ENCODE measurements around the gene SUMO4. TPM values are rescaled to one million over a fixed set of nuclear protein-coding genes. Genes with fewer than 3 reads are reported as not detected.

SUMO4 gene
- total and polyA plus RNA-seq, 2 donors (not counting 1 experiment from before 2014, with no cell fraction given) = 2.1 TPM; not detected in 1

GRCh38 chr6:149439626-149440025 lies 39.6 kb downstream of the SUMO4 start:
- H3K79me2 ChIP-seq (ENCODE audit: control insufficient read depth, insufficient read depth, low read length) = no peaks in the 10 kb centered on the region
- H3K4me2 ChIP-seq (ENCODE audit: extremely low read depth, insufficient read depth, low read length) = no peak overlapping the region
- H3K4me1 ChIP-seq (ENCODE audit: control insufficient read depth, extremely low read depth, insufficient read depth, low read length) = no peaks in the 10 kb centered on the region
- H3K36me3 ChIP-seq (ENCODE audit: control insufficient read depth, insufficient read depth, low read length) = no peaks in the 10 kb centered on the region
- no peak for DNase-seq (ENCODE audit: low read depth in 2 of 2)
- H3K27me3 ChIP-seq (ENCODE audit: control insufficient read depth, insufficient read depth, low read length) = no peaks in the 10 kb centered on the region
- no peak overlapping the region for H3K4me3 ChIP-seq (replicated peaks in 1 of 4; ENCODE audit: control extremely low read depth in 1 of 4, insufficient read depth in 1 of 4, low read depth in 3 of 4, low read length in 4 of 4)
- no peak overlapping the region for H3K9ac ChIP-seq (ENCODE audit: insufficient read depth, low read length)
- peaks cover 2% of the 10 kb centered on the region for H4K20me1 ChIP-seq (ENCODE audit: control insufficient read depth, extremely low read depth, insufficient read depth, low read length)
- H3K9me3 ChIP-seq (ENCODE audit: control insufficient read depth, insufficient read depth, low read depth, low read length) = peaks cover 2% of the 10 kb centered on the region
- no peak overlapping the region for H2AFZ ChIP-seq (ENCODE audit: low read length)
- H3K27ac ChIP-seq (ENCODE audit: insufficient read depth, low read length) = no peak overlapping the region
- TF ChIP-seq EZH2 (IDR thresholded peaks at IDR 0.05; ENCODE audit: low read length, missing control alignments) = no peak

- Histone ChIP-seq H3K4me1 (ENCODE audit: control insufficient read depth, extremely low read depth, insufficient read depth, low read length) (no peaks in the 10 kb centered on the region), H3K27me3 (ENCODE audit: control insufficient read depth, insufficient read depth, low read length) (no peaks in the 10 kb centered on the region), H2AFZ (ENCODE audit: low read length) (no peak overlapping the region), H4K20me1 (ENCODE audit: control insufficient read depth, extremely low read depth, insufficient read depth, low read length) (peaks cover 3% of the 10 kb centered on the region), H3K27ac (ENCODE audit: insufficient read depth, low read length) (no peak overlapping the region), H3K36me3 (ENCODE audit: control insufficient read depth, insufficient read depth, low read length) (no peaks in the 10 kb centered on the region), H3K4me3 (replicated peaks in 1 of 4; ENCODE audit: control extremely low read depth in 1 of 4, insufficient read depth in 1 of 4, low read depth in 3 of 4, low read length in 4 of 4) (no peak overlapping the region), H3K9ac (ENCODE audit: insufficient read depth, low read length) (no peak overlapping the region), H3K9me3 (ENCODE audit: control insufficient read depth, insufficient read depth, low read depth, low read length) (peaks cover 3% of the 10 kb centered on the region), H3K79me2 (ENCODE audit: control insufficient read depth, insufficient read depth, low read length) (no peaks in the 10 kb centered on the region), H3K4me2 (ENCODE audit: extremely low read depth, insufficient read depth, low read length) (no peak overlapping the region)
- peak; percentile 60 to 76 for DNase-seq (ENCODE audit: low read depth in 2 of 2)
- no peak for TF ChIP-seq CTCF (conservative IDR thresholded peaks at IDR 0.05 in 1 of 2, IDR thresholded peaks at IDR 0.05 in 1 of 2; ENCODE audit: low read depth in 1 of 2, low read length in 2 of 2)
- TF ChIP-seq EZH2 (IDR thresholded peaks at IDR 0.05; ENCODE audit: low read length, missing control alignments) = no peak
Measured at GRCh38 chr6:149440735-149441671, 40.9 kb downstream of the SUMO4 start.

- Histone ChIP-seq H3K9ac (ENCODE audit: insufficient read depth, low read length) (no peak overlapping the region), H3K79me2 (ENCODE audit: control insufficient read depth, insufficient read depth, low read length) (no peaks in the 10 kb centered on the region), H3K4me2 (ENCODE audit: extremely low read depth, insufficient read depth, low read length) (no peak overlapping the region), H3K27me3 (ENCODE audit: control insufficient read depth, insufficient read depth, low read length) (no peaks in the 10 kb centered on the region), H3K9me3 (ENCODE audit: control insufficient read depth, insufficient read depth, low read depth, low read length) (peaks cover 3% of the 10 kb centered on the region), H2AFZ (ENCODE audit: low read length) (no peak overlapping the region), H3K4me3 (replicated peaks in 1 of 4; ENCODE audit: control extremely low read depth in 1 of 4, insufficient read depth in 1 of 4, low read depth in 3 of 4, low read length in 4 of 4) (no peak overlapping the region), H3K4me1 (ENCODE audit: control insufficient read depth, extremely low read depth, insufficient read depth, low read length) (no peaks in the 10 kb centered on the region), H3K36me3 (ENCODE audit: control insufficient read depth, insufficient read depth, low read length) (no peaks in the 10 kb centered on the region), H3K27ac (ENCODE audit: insufficient read depth, low read length) (no peak overlapping the region), H4K20me1 (ENCODE audit: control insufficient read depth, extremely low read depth, insufficient read depth, low read length) (peaks cover 3% of the 10 kb centered on the region)
- no peak for DNase-seq (ENCODE audit: low read depth in 2 of 2)
- TF ChIP-seq CTCF (conservative IDR thresholded peaks at IDR 0.05 in 1 of 2, IDR thresholded peaks at IDR 0.05 in 1 of 2; ENCODE audit: low read depth in 1 of 2, low read length in 2 of 2) = no peak
- TF ChIP-seq EZH2 (IDR thresholded peaks at IDR 0.05; ENCODE audit: low read length, missing control alignments) = no peak
Measured at GRCh38 chr6:149441740-149442139, 41.7 kb downstream of the SUMO4 start.
